Astrocyte (in vitro differentiated cells and primary cell): ENCODE measurements around the gene CABLES2. TPM values are rescaled to one million over a fixed set of nuclear protein-coding genes. Genes with fewer than 3 reads are reported as not detected.

Source experiments
- DNase-seq: peaks from one replicate; pipeline ENCODE4 v3.0.0-alpha.2; 2010; ENCODE audit warnings: low read depth
- FAIRE-seq: peaks from 2 replicates; lab custom pipeline; 2011; peaks lifted over from hg19 to GRCh38; lab: Jason Lieb, UNC
- H2AFZ ChIP-seq: 2 replicates; pipeline ENCODE4 v1.6.0; 2012; ENCODE audit warnings: low read depth, low read length, inconsistent platforms
- H3K27ac ChIP-seq: 2 replicates; pipeline ENCODE4 v1.5.1; 2011; ENCODE audit warnings: low read depth, low read length, inconsistent platforms
- H3K27me3 ChIP-seq: 2 replicates; pipeline ENCODE4 v1.6.0; 2011; ENCODE audit warnings: low read length, inconsistent platforms; ENCODE audit not compliant: insufficient read depth
- H3K36me3 ChIP-seq: 2 replicates; pipeline ENCODE4 v1.5.1; 2011; ENCODE audit warnings: low read length, inconsistent platforms; ENCODE audit not compliant: insufficient read depth
- H3K4me1 ChIP-seq: 2 replicates; pipeline ENCODE4 v1.5.1; 2011; ENCODE audit warnings: low read length, inconsistent platforms; ENCODE audit not compliant: insufficient read depth
- H3K4me2 ChIP-seq: 2 replicates; pipeline ENCODE4 v1.6.0; 2012; ENCODE audit warnings: low read length, inconsistent platforms
- H3K4me3 ChIP-seq: 2 replicates; pipeline ENCODE4 v1.5.1; 2011; ENCODE audit warnings: low read depth, mild to moderate bottlenecking, low read length, inconsistent platforms; ENCODE audit not compliant: insufficient read depth
- H3K79me2 ChIP-seq: 2 replicates; pipeline ENCODE4 v1.6.0; 2012; ENCODE audit warnings: mild to moderate bottlenecking, low read length, inconsistent platforms; ENCODE audit not compliant: insufficient read depth
- H3K9ac ChIP-seq: 2 replicates; pipeline ENCODE4 v1.6.0; 2012; ENCODE audit warnings: mild to moderate bottlenecking, low read length, inconsistent platforms
- H3K9me3 ChIP-seq: 2 replicates; pipeline ENCODE4 v1.5.1; 2012; ENCODE audit warnings: low read depth, mild to moderate bottlenecking, low read length, inconsistent platforms; ENCODE audit not compliant: insufficient read depth
- H4K20me1 ChIP-seq: 2 replicates; pipeline ENCODE4 v1.6.0; 2012; ENCODE audit warnings: low read length, inconsistent platforms; ENCODE audit not compliant: insufficient read depth
- H3K27ac Mint-ChIP-seq: one replicate; pipeline ENCODE4 v1.8.0; 2021; ENCODE audit warnings: mild to moderate bottlenecking, mixed read lengths; ENCODE audit not compliant: unreplicated experiment
- H3K27me3 Mint-ChIP-seq: one replicate; pipeline ENCODE4 v1.8.0; 2021; ENCODE audit warnings: low read depth, mixed read lengths; ENCODE audit not compliant: unreplicated experiment
- H3K36me3 Mint-ChIP-seq: one replicate; pipeline ENCODE4 v1.8.0; 2021; ENCODE audit warnings: low read depth, mixed read lengths; ENCODE audit not compliant: unreplicated experiment
- H3K4me1 Mint-ChIP-seq: one replicate; pipeline ENCODE4 v1.8.0; 2021; ENCODE audit warnings: low read depth, mixed read lengths; ENCODE audit not compliant: unreplicated experiment
- H3K4me3 Mint-ChIP-seq: one replicate; pipeline ENCODE4 v1.8.0; 2021; ENCODE audit warnings: mild to moderate bottlenecking, moderate library complexity, mixed read lengths; ENCODE audit not compliant: unreplicated experiment
- H3K9me3 Mint-ChIP-seq: one replicate; pipeline ENCODE4 v1.8.0; 2021; ENCODE audit warnings: mild to moderate bottlenecking, mixed read lengths; ENCODE audit not compliant: unreplicated experiment
- EZH2 ChIP-seq: IDR thresholded peaks from 2 replicates; pipeline ENCODE4 v1.6.1; 2012; ENCODE audit warnings: mild to moderate bottlenecking, low read length, inconsistent platforms; ENCODE audit not compliant: insufficient read depth
- total RNA-seq: library from RNA; stranded (reverse); gene quantifications from 2 replicates; pipeline ENCODE4 v1.2.1, GENCODE V29; 2021
- TF ChIP-seq, protein P1 (sequence below): IDR thresholded peaks from 2 replicates; pipeline ENCODE4 v1.5.1; 2011; ENCODE audit warnings: low read depth, mild to moderate bottlenecking, inconsistent platforms, low read length, moderate library complexity; ENCODE audit not compliant: insufficient read depth

Gene CABLES2
- total RNA-seq, 1 donor from 2014 or later: 4.4 TPM

DNA sequence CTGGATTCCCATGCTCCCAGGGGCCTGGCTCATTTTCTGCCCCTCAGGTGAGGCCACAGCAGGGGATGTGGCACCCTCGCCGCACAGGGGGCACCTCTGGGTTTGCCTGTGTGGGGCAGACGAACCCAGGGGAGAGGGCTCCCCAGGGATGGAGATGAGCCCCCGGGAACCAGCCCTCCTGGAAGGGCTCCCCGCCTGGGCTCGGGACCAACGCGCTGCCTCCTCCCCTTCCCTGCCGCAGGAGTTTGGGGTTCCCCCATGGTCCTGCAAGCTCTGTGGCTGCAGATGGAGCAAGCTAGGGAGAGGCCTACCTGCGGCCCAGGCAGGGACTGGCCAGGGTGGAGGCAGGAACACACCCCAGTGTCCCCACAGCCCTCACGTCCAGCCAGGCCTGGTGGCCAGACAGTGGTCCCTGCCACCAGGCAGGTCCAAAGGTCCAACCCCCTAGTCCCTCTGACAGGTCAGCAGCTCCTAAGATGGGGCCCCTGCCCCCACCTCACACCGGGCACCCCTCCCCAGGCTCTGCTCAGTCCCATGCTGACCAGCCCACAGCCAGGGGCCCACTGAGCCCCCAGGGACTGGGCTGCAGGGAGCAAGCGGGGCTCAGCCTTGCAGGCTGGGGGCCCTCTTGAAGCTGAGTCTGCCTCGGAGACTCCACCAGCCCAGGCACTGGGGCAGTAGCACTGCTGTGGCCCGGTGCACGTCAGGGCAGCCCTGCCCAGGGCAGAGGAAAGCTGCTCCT is 53.6 kb downstream of the CABLES2 start:
- H3K4me1 ChIP-seq: peaks cover 44% of the 10 kb centered on the region
- Mint-ChIP-seq H3K4me3 (no peak overlapping the region), H3K9me3 (peaks cover 5% of the 10 kb centered on the region), H3K27me3 (no peaks in the 10 kb centered on the region), H3K36me3 (peaks cover 8% of the 10 kb centered on the region), H3K27ac (no peak overlapping the region), H3K4me1 (peaks cover 6% of the 10 kb centered on the region)
- no peak overlapping the region for H2AFZ ChIP-seq
- no peak overlapping the region for H3K27ac ChIP-seq
- no peaks in the 10 kb centered on the region for H3K9me3 ChIP-seq
- no peak overlapping the region for H3K9ac ChIP-seq
- no peak overlapping the region for H3K4me3 ChIP-seq
- H3K36me3 ChIP-seq: no peaks in the 10 kb centered on the region
- FAIRE-seq: no peak
- TF ChIP-seq, protein P1, sequence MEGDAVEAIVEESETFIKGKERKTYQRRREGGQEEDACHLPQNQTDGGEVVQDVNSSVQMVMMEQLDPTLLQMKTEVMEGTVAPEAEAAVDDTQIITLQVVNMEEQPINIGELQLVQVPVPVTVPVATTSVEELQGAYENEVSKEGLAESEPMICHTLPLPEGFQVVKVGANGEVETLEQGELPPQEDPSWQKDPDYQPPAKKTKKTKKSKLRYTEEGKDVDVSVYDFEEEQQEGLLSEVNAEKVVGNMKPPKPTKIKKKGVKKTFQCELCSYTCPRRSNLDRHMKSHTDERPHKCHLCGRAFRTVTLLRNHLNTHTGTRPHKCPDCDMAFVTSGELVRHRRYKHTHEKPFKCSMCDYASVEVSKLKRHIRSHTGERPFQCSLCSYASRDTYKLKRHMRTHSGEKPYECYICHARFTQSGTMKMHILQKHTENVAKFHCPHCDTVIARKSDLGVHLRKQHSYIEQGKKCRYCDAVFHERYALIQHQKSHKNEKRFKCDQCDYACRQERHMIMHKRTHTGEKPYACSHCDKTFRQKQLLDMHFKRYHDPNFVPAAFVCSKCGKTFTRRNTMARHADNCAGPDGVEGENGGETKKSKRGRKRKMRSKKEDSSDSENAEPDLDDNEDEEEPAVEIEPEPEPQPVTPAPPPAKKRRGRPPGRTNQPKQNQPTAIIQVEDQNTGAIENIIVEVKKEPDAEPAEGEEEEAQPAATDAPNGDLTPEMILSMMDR: no peak
- no peak for TF ChIP-seq EZH2
- no peaks in the 10 kb centered on the region for H3K27me3 ChIP-seq
- no peak for DNase-seq
- H4K20me1 ChIP-seq: no peaks in the 10 kb centered on the region
- H3K79me2 ChIP-seq: no peaks in the 10 kb centered on the region
- H3K4me2 ChIP-seq: no peak overlapping the region

DNA sequence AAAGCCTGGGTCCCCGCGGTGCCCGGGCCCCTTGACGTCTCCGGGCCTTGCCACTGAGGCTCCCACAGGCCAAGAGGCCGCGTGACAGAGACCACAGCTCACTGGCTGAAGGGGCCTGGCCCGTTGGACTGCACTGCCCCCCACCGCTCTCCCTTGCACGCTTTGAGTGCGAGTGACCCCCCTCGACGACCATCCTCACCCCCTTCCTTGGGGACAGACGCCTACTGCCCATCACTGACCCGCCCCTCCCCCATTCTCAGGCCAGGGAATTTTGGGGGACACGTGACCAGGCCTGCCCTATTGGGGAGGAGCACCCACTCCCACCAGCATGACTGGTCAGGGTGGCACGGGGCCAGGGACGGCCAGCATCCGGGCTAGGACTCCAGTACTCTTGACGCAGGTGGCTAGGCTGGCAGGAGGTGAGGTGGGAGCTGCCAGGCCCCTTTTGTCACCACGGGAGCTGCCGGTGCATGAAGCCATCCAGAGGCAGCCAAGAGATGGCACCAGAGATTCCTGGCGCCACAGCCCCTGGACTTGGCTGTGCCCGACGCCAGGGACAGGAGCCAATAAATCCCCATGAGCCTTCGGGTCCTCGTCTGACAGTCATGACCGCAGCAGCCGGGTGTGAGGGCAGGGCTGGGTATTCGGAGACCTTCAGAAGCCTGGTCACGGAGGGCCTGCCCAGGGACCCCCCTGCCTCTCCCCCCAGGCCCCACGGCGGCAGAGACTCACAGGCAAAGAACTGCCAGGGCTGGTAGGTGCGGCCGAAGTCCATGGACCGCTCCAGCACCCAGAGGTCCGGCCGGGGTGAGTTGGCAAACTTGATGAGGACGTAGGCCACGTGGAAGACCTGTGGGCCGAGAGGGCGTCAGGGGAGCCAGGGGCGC is 54.4 kb downstream of the CABLES2 start:
- peaks cover 6% of the 10 kb centered on the region for H3K4me1 Mint-ChIP-seq
- no peak for FAIRE-seq

More for the DNA sequence above, 54.4 kb downstream of the CABLES2 start:
- no peak overlapping the region for H3K4me3 ChIP-seq
- Mint-ChIP-seq H3K27ac (no peak overlapping the region), H3K9me3 (peaks cover 10% of the 10 kb centered on the region), H3K36me3 (peaks cover 14% of the 10 kb centered on the region), H3K27me3 (no peaks in the 10 kb centered on the region), H3K4me3 (no peak overlapping the region)
- no peaks in the 10 kb centered on the region for H3K79me2 ChIP-seq
- H3K36me3 ChIP-seq: no peaks in the 10 kb centered on the region
- H3K9me3 ChIP-seq: no peaks in the 10 kb centered on the region
- DNase-seq: no peak
- H2AFZ ChIP-seq: no peak overlapping the region
- H3K9ac ChIP-seq: no peak overlapping the region
- TF ChIP-seq, protein P1: no peak
- no peak for TF ChIP-seq EZH2
- peaks cover 36% of the 10 kb centered on the region for H3K4me1 ChIP-seq
- H3K27ac ChIP-seq: no peak overlapping the region
- H3K4me2 ChIP-seq: no peak overlapping the region
- no peaks in the 10 kb centered on the region for H3K27me3 ChIP-seq
- H4K20me1 ChIP-seq: no peaks in the 10 kb centered on the region
